ENCODE data around the gene GALNT15.

GRCh38 chr3:16260046-16260445, 85.6 kb downstream of the GALNT15 start:
- no peak for TF ChIP-seq CTCF (IDR thresholded peaks at IDR 0.05)
- TF ChIP-seq POLR2A (IDR thresholded peaks at IDR 0.05): no peak
